Activated CD4-positive, alpha-beta T cell treated with anti-CD3 and anti-CD28 coated beads, Interleukin-10, Interleukin-2, amounts not matched to agents 100 ng/mL and 50 ng/mL, durations not matched to agents 16 hours and 8 hours (primary cell): ENCODE results near the gene MLIP.

Source experiments
- DNase-seq: peaks from one replicate; pipeline ENCODE4 v3.0.0-alpha.2; 2020

Gene MLIP

DNA sequence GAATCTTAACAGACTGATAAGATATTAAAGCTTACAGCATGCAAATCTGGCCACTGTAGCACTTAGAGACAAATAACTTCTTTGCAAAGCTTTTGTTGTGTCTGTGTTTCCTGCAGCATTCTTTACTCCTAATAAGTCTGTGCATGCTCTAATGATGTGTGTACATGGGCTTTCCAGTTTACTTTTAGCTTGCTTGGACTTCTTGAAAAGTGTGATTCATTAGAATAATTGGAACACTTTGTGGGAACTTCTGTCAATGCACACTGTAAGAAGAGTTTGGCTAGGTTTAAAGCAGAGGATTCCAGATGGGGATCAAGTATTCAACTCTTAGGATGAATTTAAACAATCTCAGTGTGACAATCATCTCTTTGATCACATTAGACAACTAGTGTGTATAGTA is 174.9 kb downstream of the MLIP start:
- no peak for DNase-seq

DNA sequence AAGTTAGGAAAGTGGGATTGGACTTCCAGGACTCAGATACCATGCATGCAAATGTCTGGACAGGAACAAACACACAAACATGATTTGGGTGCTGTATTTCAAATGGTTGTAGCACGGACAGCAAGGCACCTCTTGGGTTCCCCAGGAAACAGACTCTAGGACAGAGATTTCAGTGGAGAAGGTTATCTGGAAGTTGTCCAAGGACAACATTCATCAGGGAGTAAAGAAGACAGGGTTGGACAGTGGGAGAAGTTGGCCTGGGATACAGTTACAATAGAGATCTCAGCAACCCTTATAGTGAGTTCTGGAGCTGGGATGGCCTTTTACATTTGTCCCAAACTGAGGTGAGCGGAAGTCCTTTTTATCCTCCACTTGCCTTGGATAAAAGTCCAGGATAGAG is 177.2 kb downstream of the MLIP start:
- no peak for DNase-seq

DNA sequence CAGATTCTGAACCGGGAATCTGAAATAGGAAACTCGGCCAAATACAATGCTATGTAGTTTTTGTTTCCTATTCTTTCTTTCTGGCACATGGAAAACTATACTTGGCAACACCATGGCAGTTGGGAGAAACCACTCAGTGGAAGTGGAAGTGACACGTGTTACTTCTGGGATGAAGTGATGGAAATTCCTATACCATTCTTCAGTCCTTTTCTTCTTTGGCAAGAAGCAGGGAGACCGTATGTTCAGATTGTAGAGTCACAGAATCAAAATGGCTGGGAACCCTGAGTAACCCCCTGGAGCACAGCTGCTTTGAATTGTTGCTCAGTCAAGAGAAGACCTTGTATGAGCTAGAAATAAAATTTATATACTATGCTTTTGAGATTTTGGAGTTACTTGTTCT is 178.2 kb downstream of the MLIP start:
- no peak for DNase-seq

DNA sequence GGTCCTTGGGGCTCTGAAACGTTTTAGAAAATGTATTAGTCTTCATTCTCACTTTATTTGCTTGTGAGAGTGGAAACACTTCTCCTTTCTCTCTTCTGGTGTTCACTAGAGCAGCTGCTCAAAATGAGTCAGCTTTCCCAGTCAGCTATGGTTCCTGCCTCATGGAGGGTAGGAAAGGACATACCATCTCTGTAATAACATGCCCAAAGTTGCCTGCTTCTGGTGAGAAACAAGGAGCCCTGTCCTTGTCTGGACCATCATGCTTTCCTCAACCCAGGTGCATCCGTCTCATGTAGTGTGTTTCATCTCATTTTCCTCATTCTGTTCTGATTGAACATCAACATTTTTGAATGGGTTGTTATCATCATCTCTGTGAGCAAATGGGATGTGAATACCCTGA is 179.9 kb downstream of the MLIP start:
- DNase-seq, result peak; percentile 41

DNA sequence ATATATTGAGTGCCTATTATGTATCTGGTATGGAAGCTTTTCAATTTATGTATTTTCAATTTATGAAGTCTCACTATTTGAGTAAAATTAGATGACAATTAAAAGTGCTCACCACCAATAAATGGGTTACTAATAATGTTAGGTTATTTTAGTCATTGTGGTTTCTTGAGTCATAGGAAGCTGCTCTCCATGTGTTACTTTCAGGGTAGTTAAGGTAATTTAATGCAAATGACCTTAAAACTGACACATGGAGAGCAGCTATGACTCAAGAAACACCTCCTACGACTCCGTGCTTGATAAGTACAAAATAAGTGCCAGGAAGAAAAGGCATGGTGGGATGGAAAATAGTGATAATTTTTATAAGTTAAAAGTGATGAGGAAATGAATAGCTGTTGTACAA is 180.5 kb downstream of the MLIP start:
- DNase-seq, result peak; percentile 62

DNA sequence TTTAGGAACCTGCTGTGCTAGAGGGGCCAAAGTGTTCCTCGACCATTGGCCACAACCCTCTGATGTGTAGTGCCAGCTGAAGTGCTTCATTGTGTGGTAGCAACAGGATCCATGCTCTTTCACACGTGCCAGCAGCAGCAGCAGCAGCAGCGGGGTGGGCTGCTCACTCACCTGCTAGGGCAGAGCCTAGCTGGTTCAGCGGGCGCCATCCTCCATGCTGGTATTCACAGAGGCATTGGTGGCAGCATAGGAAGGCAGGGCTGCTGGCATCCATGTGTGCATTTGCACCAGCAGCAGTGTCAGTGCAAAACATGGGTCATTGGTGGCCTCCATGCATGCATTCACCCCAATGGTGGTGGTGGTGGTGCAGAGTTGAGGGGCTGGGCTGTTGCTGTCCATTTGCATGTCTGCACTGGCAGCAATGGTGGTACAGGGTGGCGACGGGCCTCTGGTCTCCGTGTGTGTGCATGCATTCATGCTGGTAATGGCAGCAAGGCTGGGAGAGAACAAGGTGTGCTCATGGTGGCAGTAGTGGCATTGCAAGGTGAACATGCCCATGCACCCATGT is 183.8 kb downstream of the MLIP start:
- no peak for DNase-seq

DNA sequence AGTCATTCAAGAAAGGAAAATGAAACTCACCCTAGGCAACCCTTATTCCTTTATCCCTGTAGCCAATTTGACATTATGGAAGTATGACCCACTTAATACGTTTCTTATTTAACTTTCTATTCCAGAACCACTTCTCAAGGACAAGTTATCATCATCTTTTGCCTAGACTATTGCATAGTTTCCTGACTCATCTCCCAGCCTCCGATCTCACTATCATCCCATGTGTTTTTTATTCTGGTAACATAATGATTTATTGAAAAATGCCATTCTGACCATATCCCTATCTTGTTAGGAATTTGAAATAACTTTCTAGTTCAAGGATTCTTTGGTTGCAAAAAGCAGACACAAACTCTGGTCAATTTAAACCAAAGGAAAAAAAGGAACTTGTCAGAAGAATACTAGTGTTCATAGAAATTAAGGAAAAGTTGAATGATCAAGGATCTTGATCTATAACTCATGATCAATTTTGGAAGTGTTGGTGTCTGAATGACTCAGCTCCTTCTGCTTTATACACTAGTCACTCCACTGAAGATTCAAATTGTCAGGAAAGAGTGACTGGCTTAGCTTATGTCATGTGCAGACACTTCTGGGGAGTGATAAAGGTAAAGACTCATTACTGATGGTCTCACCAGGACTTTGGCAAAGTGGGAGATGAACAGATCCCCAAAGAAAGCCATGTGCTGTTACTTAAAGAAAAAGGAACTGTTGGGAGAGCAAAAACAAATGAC is 188.5 kb downstream of the MLIP start:
- DNase-seq, result no peak

DNA sequence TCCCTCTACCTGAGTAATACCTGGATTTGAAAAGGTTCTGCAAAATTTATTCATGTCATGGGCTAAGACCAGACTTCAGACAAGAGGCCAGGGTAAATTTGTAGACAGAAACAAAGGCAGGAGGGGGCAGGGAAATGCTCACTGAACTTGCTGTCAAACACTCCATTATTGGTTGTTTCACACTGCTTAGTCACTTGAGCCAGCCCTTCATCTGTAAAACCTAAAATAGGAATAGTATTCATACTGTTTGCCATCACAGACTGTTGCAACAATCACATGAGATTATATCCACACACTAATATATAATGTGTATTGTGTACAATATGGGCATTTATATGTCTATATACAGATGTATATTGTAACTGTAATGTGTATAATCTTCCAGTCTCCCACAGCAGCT is 190.5 kb downstream of the MLIP start:
- DNase-seq, result no peak

DNA sequence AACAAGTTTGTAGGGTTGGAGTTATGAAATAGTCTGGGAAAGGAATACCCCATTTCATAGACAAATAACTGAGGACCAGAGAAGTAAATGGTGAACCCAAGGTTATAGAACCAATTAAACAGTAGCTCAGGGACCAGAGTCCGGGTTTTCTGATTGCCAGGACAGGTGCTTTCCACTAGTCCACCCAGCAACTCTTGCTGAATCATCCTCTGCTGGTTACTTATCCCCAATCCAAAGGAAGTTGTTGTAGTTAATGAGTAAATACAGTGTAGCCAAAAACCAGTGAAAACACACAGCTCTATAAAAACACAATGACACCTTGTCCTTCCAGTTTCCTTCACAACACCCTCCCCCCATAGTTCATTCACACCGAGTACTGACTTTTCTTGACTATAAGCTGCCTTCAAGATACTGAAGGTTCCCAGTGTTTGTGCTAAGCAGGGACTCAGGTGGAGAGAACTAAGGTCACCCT is 196.2 kb downstream of the MLIP start:
- no peak for DNase-seq

DNA sequence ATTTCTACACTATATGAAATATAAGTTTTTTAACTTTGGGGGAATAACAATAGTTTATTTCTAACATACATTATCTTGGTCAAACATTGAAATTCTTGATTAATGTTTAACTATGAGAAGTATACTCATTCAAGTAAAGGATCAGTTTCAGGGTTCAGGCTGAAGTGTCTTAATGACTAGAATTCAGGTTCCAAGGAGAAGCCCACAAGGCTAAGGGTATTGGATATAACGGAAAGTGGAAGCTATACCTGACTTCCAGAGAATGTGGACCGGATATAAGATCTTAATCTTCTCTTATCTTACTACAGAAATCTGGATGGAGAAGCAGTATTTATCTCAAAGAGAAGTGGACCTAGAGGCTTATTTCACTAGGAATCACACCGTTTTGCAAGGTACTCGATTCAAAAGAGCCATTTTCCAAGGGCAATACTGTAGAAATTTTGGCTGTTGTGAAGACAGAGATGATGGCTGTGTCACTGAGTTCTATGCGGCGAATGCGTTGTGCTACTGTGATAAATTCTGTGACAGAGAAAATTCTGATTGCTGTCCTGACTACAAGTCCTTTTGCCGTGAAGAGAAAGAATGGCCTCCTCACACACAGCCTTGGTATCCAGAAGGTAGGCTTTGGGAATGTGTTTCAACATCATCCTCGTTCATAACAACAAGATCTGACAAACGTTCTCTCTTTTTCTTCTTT is 197.2 kb downstream of the MLIP start, which contains the start of gene TINAG:
Gene TINAG, plus strand, starts transcription at position 153 of the 697 bp plus-strand sequence. Its CDS starts 110 bp downstream, at position 263.
- no peak for DNase-seq

DNA sequence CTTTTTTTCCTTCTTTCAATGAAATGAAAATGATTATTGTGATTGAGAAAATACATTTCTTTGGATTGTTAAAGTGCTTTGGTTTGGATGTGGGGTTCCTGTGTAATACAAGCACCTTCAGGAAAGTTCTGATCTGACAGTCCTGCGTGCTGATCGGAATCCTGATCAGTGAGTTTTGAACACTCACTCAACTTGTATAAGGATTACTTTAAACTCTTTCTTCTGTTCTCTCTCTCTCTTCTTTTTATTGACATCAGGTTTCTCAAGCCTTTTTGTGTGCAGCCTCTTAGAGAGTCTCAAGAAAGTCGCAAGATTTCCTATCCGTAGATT is 197.7 kb downstream of the MLIP start:
- DNase-seq, result no peak

DNA sequence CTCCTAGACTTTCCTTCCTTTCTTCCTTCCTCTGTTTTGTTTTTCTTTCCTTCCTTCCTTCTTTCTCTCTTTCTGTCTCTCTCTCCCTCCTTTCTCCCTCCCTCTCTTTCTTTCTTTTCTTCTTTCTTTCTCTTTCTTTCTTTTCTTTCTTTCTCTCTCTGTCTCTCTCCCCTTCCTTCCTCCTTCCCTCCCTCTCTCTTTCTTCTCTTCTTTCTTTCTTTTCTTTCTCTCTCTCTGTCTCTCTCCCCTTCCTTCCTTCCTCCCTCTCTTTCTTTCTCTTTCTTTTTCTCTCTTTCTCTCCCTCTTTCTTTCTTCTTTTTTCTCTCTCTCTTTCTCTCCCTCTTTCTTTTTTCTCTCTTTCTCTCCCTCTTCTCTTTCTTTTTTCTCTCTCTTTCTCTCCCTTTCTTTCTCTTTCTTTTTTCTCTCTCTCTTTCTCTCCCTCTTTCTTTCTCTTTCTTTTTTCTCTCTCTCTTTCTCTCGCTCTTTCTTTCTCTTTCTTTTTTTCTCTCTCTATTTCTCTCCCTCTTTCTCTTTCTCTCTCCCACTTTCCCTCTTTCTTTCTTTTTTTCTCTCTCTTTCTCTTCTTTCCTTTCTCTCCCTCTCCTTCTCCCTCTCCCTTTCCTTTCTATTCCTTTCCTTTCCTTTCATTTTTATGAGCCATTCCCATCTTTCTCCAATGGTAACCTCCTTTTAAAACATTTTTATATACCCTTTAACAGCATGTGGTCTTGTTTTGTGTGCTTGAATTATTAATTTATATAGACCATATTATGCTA is 199.3 kb downstream of the MLIP start:
- no peak for DNase-seq

DNA sequence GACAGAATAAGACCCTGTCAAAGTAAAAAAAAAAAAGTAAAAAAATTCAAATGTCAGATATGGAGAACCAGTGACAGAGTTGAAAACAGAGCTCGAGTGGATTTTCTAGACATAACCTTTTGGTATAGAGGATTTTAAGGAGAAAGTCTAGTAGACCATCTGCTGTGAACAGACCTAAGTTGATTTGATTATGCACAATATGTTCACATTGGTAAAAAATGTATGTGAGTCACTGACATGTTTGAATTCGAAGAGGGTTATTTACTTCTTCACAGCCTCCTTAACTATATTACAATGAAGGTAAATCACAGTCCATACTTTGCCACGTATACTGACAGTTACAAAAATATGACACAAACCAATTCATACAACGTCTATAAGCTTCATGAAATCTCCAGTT is 204.4 kb downstream of the MLIP start:
- DNase-seq, result no peak
